HG02763 (cell line): ENCODE data around the gene SIDT2.
"Not testable (repeated sequence)": the region's sequence is repeated elsewhere in the genome, so short reads cannot be mapped to it uniquely, and the experiment has no call there.

Experiments
- ATAC-seq: cut with Tn5 transposase; IDR thresholded peaks from one replicate; pipeline ENCODE4 v1.9.1; 2021; ENCODE audit warnings: mild to moderate bottlenecking, moderate library complexity; ENCODE audit not compliant: unreplicated experiment

Gene SIDT2

DNA sequence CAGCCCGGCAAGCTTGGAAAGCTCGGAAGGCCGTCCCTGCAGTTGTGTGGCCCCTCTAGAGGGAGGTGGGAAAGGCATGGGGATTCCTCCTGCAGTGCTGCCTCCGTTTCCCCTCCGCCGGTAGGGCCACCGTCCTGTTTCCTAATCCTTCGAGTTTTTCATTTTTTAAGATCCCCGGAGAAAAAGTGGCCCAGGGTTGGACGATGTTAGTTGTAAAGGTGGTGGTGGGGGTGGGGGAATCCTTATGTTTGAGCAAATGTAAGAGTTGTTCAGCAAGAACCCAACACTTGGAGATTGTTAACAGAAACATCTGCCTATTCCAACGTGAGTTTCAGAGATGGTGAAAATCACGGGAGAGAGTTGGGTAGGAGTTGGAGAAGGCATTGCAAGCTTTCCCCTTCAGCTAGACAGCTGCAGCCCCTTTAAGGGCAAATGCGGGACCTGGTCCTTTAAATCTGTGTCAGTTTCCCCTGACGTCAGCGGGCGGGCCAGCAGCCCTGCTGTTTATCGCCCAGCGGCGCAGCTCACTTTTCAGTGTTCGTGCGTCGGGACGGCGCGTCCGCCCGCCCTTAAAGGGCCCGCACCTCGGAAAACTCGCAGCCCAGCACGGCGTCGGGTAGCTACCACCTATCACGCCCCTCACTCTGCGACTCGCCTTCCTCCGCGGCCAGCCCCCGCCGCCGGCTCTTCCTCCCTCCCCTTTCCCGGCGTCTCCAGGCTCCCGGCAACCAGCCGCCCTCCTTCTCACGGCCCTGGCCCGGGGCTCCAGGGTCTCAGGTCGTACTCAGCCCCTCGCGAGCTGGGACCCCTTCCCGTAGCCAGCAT lies at the start of gene SIDT2:
SIDT2 (plus strand) TSS at position 534 of the 825 bp plus-strand sequence. CDS start 521 bp downstream, outside the sequence.
- peak; percentile 89 for ATAC-seq

DNA sequence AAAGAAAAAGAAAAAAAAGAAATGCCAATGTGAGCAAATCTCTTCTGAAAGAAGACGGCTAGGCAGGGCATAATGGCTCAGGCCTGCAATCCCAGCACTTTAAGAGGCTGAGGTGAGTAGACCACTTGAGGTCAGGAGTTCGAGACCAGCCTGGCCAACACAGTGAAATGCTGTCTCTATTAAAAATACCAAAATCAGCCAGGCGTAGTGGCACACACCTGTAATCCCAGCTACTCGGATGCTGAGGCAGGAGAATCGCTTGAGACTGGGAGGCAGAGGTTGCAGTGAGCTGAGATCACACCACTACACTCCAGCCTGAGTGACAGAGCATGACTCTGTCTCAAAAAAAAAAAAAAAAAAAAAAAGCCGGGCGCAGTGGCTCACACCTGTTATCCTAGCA lies 48.1 kb upstream of the SIDT2 start:
- ATAC-seq, result not testable (repeated sequence)

GRCh38 chr11:117130879-117131278 lies 47.7 kb upstream of the SIDT2 start:
- no peak for ATAC-seq

DNA sequence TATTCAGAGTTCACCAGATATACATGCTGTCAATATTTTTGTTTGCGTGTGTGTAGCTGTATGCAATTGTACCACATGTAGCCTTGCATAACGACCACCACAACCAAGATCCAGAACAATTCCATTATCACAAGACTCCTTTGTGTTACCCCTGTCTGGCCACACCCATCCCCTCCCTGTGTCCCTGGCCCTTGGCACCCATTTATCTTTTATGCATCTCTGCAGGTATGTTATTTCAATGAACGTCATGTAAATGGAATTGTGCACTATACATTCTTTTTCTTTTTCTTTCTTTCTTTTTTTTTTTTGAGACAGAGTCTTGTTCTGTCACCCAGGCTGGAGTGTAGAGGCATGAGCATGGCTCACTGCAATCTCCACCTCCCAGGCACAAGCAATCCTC lies 44.1 kb upstream of the SIDT2 start:
- no peak for ATAC-seq

DNA sequence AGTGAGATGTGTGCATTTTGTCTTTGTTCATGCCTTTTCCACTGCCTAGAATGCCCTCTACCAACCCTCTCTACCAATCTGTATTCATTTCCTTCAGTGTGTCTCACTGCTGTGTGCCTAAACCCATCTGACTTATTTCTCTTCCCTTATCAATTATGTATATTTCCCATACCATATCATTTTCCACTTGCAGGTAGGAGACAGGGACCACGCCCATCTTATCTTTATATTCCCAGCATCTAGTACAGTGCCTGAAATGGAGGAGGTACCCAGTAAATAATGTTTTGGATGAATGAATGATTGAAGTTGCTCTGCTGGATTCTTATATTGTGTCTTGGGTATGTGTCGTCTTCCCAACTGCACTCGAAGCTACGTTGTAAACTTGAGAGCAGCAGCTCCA lies 43.6 kb upstream of the SIDT2 start:
- not testable (repeated sequence) for ATAC-seq

- ATAC-seq, result not testable (repeated sequence)
Measured at GRCh38 chr11:117137223-117138086, 41.1 kb upstream of the SIDT2 start.

DNA sequence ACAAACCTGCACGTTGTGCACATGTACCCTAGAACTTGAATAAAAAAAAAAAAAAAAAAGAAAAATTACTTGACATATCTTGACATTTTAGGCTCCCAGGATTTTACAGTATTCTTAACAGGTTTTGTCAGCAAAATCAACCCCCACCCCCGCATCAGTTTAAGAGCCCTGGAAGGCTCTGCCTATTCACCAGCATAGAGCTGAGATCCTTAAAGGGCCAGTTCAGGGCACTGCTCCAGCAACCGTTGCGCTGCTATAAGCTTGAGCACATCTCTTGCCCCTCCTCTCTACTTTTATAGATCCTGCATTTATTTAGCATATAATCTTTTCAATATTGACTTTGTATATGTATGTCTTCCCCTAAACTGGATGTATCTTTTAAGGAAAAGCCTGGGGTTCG lies 35.2 kb upstream of the SIDT2 start:
- ATAC-seq, result no peak

DNA sequence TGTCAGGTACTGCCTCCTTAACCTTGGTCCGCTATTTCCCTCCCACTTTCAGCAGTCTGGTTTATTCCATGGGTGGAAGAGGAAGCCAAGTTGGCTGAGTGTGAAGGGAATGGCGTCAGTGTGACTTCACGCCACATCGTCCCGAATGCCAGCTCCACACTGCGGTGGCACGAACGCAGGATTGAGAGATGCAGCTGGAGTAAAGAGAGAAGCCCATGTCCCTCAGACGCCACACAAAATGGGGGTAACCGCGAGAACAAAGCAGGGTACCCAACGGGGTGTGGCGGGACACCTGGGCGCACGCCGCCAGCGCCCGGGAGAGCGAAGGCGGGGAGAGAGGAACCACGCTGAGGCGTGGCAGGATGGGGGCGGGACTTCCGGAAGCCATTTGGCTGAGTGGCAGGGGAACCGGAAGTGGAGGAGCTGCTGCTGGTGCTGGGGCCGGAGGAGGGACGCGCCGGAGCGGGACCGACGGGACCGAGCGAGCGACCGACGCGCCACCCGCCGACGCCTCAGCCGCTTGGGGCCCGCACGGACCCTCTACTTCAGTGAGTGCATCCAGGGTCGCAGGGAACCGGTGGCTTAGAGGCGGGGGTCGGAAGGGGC lies 34.6 kb upstream of the SIDT2 start, which contains the start of gene PAFAH1B2:
PAFAH1B2 (plus strand) TSS at position 417 of the 606 bp plus-strand sequence. CDS start 8,161 bp downstream, outside the sequence.
- peak; percentile 98 for ATAC-seq

GRCh38 chr11:117144477-117145392 lies 33.8 kb upstream of the SIDT2 start:
- peak; percentile 41 for ATAC-seq

- no peak for ATAC-seq
Measured at GRCh38 chr11:117145393-117145761, 33.2 kb upstream of the SIDT2 start.

DNA sequence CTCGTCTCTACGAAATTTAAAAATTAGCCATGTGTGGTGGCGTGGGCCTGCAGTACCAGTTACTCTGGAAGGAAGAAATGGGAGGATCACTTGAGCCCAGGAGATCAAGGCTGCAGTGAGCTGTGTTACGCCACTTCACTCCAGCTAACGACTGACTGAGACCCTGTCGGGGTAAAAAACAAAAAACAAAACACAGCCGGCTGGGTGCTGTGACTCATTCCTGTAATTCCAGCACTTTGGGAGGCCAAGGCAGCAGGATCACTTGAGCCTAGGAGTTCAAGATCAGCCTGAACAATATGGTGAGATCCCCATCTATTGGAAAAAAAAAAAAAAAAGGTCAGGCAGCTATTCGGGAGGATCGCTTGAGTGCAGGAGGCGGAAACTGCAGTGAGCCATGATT lies 32.0 kb upstream of the SIDT2 start:
- no peak for ATAC-seq

- ATAC-seq, result no peak
Measured at GRCh38 chr11:117152066-117152465, 26.5 kb upstream of the SIDT2 start.

DNA sequence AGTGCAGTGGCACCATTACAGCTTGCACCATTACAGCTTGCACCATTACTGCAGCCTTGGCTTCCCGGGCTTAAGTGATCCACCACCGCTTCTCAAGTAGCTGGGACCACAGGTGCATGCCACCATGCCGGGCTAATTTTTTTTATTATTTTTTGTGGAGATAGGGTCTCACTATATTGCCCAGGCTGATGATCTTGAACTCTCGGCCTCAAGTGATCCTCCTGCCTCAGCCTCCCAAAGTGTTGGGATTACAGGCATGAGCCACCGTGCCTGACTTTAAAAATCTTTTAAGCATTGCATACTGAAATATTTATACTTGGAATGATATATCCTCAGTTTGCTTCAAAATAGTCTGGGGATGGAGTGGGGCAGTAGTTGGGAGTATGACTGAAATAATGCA lies 24.1 kb upstream of the SIDT2 start:
- no peak for ATAC-seq

DNA sequence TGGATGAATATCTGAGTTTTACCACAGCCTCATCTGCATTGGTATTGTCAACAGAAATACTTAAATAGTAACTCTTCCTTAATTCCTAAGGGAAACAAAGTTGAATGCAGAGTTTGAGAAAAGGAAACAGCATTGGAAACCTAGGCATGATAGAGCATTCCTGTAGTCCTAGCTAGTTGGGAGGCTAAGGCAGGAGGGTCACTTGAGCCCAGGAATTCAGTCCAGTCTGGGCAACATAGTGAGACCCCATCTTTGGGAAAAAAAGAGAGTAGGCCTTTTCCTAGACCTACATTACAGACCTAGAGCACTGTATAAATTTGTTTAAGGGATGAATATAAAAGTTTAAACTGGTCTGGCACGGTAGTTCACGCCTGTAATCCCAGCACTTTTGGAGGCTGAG lies 21.0 kb upstream of the SIDT2 start:
- ATAC-seq, result no peak

DNA sequence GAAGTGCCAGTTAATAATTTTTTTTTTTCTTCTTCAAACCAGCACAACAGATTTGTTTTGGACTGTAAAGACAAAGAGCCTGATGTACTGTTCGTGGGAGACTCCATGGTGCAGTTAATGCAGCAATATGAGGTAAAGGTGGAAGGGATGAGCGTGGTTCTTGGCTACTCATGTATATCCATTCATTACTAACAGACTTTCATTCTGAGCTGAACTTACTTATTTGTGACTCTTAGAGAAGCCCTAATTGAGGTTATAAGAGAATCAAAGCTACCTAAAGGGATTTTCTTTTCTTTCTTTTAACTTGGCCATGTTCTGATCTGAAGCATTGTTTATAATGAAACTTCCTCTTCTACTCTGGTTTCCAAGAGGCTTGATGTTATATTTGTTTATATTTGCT lies 18.7 kb upstream of the SIDT2 start:
- ATAC-seq, result no peak

DNA sequence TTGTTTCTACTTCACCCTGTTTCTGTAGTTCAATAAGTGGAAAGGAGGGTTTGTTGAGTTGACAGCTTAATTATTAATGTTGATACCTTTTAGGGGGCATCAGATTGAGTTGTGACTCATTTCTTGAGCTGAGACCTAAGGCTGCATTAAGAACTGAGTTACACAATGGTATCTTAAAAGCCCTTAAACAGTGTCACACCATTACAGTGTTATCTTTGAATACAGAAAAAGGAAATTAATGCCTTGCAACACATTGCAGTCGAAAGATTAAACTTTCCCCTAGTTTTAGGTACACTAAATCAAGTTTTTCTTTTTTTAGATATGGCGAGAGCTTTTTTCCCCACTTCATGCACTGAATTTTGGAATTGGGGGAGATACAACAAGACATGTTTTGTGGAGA lies 17.7 kb upstream of the SIDT2 start:
- no peak for ATAC-seq

- no peak for ATAC-seq
Measured at GRCh38 chr11:117166491-117166890, 12.1 kb upstream of the SIDT2 start.

DNA sequence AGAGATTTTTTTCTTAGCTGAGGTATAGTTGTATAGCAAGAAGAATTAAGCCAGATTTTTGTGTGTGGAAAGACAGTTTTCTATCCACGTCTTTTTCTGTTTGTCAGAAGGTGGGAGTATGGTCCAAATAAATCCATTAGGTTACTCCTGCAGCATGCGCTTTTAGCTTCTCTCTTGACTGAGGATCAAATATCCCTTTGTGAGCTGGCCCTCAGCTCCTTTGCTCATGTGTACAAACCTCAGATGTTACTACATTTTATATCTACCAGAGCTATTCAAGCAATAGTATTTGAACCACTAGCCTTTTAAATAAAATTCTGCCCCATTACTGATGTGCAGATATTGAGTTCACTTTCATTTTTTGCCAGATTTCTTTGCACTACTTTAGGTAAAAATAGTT lies 8.8 kb upstream of the SIDT2 start:
- ATAC-seq, result no peak

- no peak for ATAC-seq
Measured at GRCh38 chr11:117170210-117170609, 8.3 kb upstream of the SIDT2 start.

DNA sequence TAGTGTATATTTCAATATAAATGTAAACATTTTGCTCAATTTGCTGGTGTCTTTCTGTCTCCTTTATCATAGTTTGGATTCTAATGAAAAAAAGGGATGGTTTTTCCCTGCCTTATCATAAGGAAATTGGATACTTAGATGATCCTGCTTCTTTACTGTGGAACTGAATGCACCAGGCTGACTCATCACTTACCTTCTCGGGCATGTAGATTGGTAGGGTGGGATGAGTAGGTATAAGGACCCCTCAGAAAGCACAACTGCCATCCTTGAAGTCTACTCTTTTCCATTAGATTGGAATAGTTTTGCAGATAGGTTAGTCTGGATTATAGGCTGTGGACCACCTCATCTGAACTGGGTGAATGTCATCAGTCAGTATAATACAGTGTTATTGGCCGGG lies 7.5 kb upstream of the SIDT2 start:
- ATAC-seq, result no peak
